GM21526 (cell line): ENCODE data around the gene SSBP2.
"Not testable (repeated sequence)": the region's sequence is repeated elsewhere in the genome, so short reads cannot be mapped to it uniquely, and the experiment has no call there.

ENCODE experiments used
- ATAC-seq: cut with Tn5 transposase; IDR thresholded peaks from one replicate; pipeline ENCODE4 v1.9.1; 2021; ENCODE audit warnings: moderate library complexity; ENCODE audit not compliant: unreplicated experiment, low FRiP score

The SSBP2 gene

DNA sequence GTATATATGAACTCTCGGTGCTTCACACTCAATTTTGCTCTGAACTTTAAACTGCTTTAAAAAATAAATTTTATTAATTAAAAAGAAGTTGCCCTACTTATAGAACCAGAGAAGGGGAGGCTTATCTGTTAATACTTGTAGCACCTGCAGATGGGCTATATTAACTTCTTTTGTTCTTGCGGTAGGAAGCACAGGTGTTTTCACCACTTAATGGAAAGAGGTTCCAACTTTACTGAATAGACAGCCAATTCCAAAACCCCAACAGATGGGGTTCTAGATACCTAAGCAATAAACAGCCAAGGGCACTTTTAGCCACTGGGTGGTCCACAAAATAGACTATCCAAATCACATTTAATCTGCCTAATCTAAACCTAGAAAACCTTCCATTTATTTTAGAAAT lies 65.4 kb downstream of the SSBP2 start:
- no peak for ATAC-seq

DNA sequence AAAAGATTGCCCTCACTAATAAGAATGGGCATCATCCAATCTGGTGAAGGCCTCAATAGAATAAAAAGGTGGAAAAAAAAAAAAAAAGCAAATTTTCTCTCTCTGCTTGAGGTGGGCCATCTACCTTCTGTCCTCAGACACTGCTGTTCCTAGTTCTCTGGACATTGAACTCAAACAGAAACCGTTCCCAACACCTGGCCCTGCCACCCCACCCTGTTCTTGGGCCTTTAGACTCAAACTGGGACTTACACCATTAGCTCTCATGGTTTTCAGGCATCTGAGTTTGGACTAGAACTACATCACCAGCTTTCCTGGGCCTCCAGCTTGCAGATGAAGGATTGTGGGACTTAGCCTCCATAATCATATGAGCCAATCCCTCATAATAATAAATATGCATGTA lies 71.0 kb downstream of the SSBP2 start:
- no peak for ATAC-seq

DNA sequence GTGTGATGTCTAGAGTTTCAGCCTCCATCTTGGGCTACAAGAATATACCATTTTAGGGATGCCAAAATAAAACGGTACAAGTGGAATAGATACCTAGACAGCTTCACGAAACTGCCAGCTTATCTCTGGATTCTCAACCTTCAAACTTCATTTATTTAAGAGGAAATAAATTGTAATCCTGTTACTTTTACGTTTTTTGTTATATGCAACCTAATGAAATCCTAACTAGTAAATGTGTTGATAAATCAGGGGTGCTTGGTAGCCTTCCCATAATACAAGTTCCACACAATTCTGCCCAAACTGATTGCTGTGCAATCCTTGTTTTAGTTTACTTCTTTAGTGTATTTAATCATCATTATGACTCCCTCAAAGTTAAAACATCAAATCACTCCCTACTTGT lies 75.5 kb downstream of the SSBP2 start:
- ATAC-seq = no peak

DNA sequence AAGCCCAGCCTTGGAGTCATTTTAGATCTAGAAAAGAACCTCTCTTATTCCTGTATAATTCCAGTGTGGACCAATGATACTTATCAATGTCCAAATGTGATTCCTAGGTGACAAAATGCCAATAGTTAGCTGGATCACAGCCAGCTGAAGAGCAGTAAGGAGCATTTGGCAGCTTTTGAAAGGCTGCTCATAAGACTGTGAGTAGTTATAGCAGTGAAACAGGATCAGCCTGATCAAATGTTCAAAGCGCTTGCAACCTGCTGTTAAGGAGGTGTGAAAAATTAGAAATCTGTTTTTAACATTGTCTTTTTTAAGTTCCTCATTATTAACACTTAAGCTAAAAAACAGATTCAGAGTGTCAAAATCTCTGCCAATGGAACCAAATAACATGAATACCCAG lies 85.1 kb downstream of the SSBP2 start:
- ATAC-seq = no peak

DNA sequence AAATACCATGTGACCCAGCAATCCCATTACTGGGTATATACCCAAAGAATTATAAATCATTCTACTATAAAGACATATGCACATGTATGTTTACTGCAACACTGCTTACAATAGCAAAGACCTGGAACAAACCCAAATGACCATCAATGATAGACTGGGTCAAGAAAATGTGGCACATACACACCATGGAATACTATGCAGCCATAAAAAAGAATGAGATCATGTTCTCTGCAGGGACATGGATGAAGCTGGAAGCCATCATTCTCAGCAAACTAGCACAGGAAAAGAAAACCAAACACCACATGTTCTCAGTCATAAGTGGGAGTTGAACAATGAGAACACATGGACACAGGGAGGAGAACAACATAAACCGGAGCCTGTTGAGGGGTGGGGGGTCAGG lies 90.3 kb downstream of the SSBP2 start:
- ATAC-seq = not testable (repeated sequence)

DNA sequence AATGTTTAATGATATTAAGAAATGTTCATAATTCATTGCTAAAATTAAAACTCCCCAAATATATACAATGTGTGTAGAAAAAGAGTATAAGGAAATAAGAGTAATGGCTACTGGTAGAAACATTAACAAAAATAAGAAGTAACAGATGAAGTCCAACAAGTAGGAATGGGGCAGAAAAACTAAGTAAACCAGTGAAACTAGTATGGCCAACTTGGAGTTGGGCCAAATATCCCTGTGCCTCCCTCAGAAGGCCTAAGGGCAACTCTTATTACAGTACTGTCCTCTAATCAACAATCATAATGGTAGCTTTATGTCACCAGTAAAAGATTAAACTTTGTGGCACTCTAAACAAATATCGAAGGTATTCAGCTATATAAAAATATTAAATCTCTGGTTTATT lies 93.5 kb downstream of the SSBP2 start:
- no peak for ATAC-seq

DNA sequence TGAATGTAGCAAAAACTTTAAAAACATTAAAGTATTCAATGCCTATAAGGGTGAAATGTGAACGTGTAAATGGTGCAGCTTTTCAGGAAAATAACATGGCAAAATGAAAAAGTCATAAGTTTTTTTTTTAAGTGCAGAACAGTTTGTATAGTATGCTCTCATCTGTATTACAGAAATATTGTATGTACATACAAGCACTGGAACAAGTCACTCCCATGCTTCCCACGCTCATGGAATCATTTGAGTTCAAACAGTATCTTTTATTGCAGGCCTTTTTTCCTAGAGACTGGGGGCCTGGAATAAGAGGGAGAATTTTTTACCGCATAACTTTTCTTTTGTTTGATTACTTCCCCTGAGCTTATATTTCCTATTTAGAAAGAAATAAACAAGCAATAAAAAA lies 94.1 kb downstream of the SSBP2 start:
- no peak for ATAC-seq

DNA sequence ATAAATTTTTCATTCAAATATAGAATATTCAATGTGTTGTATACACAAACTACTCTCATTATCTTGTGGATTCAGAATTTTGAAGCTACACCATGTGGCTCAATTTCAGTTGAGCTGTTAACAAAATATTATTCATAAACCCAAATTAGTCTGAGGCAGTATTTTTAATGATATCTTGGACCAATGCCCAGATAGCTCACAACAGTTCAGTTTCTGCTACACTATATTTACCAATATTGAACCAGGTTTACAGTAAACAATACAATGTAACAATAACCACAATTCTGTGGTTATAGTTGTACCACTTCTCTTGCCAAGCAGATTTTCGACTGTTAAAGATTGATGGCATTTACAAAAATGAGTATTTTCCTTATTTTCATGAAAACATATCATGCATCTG lies 99.9 kb downstream of the SSBP2 start:
- ATAC-seq = no peak

DNA sequence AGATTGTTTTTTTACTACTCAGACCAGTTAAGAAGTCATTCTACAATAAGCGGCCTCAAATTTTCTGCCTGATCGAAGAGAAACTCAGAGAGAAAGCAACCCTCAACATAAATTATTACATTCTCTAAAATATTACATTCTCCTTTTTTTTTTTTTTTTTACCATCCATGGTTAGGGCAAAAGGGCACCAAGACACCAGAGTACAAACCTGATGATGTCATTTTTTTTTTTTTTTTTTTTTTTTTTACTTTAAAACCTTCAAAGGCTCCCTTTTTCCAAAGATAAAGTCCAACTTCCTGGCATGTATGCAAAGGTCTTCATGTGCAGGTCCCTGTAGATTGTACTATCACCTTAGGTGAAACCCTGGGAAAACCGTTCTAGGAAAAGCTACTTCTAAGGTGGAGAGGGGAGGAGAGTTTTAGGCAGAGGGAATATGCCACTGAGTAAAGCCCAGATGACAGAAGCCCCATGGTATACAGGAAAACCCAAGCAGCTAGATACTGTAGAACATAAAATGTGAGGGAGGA lies 104.4 kb downstream of the SSBP2 start:
- ATAC-seq = no peak

DNA sequence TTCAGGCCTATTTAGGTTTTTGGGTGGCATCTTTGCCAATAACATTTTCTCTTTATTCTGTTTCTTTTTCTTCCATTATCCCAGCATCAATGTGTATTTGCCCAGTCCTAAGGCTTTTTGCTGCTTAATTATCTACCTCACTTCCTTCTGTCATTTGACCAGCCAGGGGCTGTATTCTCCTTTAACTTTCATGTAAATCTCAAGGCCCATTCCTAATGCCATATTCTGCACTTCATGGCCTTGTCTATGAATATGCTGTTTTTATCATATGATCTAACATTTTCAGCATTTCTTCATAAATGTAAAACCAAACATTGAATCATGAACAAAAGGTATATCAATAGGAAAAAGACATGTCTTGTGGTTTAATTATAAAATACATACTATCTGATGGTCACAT lies 108.7 kb downstream of the SSBP2 start:
- no peak for ATAC-seq

DNA sequence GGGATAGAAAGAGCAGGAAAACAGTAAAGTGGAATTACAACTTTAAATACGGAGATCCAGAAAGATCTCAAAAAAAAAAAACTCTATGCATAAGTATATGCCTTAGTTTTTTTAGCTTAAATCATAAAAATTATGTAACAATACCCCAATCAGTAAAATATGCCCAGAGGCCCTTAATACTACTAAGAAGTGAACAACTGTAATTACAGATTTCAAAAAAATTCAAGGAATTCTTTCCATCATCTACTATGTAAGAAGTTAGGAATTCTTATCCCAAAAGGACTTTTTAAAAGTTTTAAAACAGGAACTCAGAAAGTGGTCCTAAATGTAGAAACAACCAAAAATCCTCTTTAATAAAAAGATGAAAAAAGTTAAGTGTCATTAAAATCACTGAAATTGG lies 111.3 kb downstream of the SSBP2 start:
- ATAC-seq = no peak

DNA sequence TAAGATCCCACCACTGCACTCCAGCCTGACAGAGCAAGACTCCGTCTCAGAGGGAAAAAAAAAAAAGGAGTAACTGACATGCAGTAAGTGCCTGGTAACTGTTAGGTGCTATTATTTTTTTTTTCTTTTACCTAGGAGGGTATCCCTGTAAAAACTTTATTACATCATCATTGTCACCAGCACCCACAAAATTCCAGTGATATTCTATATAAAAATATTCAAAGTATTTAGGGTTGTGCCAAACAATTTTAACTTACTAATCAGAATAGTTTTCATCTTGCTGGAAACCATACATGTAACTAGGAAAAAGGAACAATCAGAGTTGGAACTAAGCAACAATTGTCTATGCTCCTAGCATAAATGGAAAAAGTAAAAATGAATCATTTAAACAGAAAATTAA lies 112.4 kb downstream of the SSBP2 start:
- ATAC-seq = no peak

DNA sequence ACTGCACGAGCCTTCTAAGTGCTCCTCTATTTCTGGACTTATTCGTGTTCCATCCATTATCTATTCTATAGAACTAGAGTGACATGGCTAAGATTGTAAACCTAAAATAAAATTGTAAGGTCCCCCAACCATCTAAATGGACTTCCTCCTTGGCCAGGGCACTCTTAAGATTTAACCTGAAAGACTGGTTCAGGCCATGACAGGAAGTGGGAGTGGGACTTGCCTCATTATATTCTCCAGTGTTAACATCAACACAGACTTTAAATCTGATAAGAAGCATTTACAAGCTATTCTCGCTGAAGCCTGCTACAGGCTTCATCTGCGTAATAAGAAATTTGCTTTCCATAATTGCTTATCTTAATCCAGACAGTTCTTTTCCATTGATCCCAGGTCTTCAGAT lies 117.0 kb downstream of the SSBP2 start:
- ATAC-seq = no peak

DNA sequence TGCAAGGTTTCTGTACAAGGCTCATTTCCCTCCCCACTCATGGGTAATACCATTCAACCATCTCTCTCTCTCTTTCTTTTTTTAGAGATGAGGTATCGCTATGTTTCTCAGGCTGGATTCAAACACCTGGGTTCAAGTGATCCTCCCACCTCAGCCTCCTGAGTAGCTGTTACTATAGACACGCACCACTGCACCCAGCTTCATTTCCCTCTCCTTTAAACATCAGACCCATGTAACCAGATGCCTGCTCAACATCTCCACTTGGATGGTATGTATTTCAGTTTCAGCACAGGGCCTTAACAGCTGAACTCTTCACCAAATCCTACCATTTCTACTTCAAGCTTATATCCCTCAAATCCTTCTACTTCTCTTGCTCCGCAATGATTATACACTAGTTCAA lies 117.4 kb downstream of the SSBP2 start:
- no peak for ATAC-seq

DNA sequence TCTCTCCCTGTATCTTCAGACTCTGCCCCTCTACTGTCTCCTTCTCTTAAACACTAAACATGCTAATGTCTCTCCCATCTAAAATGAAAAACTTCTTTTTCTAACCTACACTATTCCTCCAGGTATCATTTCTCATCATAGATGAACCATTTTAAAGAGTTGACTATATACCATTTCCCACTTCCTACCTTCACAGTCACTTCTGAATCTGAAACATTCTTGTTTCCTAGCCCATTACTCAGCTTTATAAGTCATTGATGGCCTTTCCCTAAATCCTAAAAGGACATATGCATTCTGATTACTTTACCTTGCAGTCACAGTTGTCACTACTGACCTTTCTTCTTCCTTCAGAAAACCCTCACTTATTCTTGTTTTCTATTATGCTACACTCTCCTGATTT lies 118.2 kb downstream of the SSBP2 start:
- ATAC-seq = no peak

DNA sequence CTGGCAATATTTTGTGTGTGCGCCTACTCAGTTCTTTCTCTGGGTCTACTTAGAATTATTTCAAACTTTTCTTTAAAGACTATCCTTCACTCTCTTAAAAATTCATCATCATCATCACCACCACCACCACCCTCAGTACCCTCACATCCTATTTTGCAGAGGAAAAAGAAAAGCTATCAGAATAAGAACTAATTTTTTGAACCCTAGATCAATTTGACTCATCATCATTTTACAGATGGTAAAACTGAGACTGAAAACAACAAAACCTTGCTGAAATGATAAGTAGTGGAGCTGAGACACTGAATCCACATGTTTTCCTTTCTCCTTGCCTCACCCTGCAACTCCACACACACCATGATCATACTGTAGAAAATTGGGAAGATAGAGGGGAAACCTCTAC lies 119.3 kb downstream of the SSBP2 start:
- no peak for ATAC-seq

DNA sequence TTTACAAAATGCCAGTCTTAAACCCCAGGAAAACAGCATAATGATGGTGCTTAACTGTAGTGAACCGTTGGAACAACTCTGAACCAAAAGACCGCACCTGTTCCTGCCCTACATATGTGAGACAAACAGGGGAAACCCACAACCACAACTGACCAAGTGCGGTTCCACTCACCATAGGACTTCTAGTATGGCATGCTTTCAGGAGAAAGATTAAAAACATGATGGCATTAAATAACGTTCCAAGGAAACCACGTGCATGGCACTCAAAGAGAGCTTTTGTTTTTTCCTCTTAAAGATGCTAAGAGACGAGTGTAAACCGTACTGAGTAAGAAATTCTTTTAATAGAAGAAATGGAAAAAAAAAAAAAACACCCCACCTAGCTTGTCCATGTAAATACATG lies 119.8 kb downstream of the SSBP2 start:
- ATAC-seq = peak; percentile 66

DNA sequence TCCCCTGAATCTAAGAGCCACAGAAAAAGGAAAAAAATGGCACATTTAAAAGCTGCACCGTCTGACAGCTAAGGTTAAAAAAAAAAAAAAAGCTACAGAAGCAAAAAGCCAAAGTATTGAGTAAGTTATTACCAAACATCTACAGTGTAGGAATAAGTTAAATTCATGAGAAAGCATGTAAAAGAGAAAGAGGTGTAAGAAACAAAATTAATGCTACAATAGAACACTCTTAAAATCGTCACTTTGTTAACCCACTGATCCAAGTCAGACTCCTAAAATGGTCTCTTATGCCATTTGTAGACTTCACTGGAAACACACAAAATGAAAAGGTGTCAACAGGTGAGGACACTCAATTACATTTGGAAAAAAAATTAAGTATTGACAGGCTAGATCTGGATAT lies 120.2 kb downstream of the SSBP2 start:
- no peak for ATAC-seq

DNA sequence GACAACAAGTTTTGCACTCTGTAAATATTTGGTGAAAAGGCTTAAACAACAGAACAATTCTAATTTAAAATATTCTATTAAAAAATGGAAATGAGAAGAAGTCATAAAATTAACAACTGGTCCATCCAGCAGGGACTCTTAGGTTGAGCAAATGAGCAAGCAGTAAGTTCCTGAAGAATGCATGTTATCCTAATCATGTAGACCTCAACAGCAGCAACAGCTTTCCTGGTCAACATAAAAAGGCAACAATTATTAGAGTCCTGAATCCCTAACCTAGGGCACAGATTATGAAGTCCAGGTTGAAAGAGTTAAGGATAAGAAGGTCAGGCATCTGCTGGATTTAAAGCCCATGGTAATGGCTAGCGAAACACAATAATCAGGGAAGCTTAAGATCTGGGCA lies 120.9 kb downstream of the SSBP2 start:
- ATAC-seq = no peak

DNA sequence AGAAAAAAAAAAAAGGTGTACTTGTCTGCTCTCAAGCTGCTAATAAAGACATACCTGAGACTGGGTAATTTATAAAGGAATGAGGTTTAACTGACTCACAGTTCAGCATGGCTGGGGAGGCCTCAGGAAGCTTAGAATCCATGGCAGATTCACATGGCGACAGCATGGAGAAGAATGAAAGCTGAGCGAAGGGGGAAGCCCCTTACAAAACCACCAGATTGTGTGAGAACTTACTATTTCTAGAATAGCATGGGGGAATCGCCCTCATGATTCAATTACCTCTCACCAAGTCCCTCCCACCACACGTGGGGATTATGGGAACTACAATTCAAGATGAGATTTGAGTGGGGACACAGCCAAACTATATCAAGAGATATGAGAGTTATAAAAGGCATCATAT lies 122.8 kb downstream of the SSBP2 start:
- not testable (repeated sequence) for ATAC-seq

DNA sequence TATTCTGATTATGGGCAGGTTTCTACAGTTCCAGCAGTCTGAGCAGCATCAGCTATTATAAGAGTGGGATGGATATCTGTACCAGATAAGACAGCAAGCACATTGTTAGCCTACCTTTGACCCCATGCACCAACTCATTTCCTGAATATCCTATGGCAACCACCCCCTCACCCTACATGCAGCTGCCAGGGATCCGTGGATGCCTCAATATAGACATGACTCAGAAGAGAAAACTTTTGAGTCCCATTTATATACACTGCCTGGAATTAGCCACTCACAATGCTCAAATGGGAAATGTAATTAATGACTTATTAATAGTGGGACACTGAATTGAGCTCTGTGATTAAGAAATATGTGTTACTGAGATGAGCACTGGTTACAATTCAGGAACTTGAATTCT lies 124.4 kb downstream of the SSBP2 start:
- ATAC-seq = no peak

DNA sequence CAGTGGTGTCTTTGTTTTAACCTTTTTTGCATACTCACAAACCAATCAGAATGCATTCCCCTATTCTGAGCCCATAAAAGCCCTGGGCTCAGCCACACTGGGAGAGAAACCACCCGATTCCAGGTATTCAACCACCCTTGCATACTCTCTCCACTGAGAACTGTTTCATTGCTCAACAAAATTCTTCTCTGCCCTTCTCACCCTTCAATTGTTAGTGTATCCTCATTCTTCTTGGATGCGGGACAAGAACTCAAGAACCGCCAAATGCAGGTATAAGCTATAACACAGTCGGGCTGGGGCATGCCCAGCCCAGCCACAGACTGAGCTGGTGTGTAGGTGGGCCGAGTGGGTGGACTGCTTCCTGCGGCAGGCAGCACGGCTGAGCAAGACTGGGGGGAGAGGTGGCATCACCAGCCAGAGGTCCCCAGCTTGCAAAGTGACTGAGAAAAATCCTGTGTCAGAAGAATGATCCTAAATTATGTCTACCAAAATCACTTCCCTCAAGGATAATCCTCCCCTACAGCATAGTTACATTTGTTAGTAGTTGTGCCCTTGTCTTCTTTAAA lies 141.0 kb downstream of the SSBP2 start:
- ATAC-seq = no peak

DNA sequence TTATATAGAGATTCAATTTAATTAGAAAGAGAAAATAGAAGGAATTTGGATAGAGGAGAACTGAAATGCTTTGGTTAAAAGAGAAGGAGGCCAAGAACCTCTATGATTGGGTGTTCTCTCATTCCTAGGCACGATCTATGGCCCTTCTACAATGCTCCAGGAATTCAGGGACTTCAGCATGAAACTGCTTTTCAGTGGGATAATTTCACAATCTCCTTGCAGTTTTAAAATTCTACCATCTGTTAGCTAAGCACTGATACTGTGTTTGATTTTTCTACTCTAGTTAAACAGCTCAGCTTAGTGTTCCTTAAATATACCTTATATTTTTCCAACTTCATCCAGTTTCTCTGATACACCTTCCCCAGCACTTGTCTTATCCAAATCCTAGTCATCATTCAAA lies 141.9 kb downstream of the SSBP2 start:
- ATAC-seq = no peak
